ENCODE data around the gene SNAPC2.

DNA sequence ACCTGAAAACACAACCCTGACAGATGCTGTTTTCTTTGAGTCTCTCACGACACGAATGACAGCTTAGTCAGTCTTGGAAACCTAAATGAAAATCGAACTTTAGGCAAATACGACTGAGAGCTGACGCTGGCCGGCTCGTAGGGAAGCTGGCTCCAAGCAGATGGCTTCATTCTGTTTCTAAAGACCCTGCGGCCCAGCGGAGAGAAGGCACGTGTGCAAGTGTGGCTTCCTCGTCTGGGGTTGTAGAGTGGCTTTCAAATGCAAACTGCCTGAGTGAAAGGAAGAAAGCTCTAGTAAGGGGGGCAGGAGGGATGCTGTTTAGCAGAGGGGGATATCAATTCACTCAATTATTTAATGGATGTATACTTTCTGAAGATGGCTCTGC is 49.4 kb downstream of the SNAPC2 start:
- no peak for TF ChIP-seq POLR2AphosphoS5 (IDR thresholded peaks at IDR 0.05)
- no peak for TF ChIP-seq POLR2A (IDR thresholded peaks at IDR 0.05)
- TF ChIP-seq, protein P1, sequence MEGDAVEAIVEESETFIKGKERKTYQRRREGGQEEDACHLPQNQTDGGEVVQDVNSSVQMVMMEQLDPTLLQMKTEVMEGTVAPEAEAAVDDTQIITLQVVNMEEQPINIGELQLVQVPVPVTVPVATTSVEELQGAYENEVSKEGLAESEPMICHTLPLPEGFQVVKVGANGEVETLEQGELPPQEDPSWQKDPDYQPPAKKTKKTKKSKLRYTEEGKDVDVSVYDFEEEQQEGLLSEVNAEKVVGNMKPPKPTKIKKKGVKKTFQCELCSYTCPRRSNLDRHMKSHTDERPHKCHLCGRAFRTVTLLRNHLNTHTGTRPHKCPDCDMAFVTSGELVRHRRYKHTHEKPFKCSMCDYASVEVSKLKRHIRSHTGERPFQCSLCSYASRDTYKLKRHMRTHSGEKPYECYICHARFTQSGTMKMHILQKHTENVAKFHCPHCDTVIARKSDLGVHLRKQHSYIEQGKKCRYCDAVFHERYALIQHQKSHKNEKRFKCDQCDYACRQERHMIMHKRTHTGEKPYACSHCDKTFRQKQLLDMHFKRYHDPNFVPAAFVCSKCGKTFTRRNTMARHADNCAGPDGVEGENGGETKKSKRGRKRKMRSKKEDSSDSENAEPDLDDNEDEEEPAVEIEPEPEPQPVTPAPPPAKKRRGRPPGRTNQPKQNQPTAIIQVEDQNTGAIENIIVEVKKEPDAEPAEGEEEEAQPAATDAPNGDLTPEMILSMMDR (IDR thresholded peaks at IDR 0.05), result no peak
- TF ChIP-seq EP300 (IDR thresholded peaks at IDR 0.05; ENCODE audit: low read depth), result no peak

Data from transverse colon (tissue), 4 donors.